Calu3 (cell line): ENCODE results near the gene SERPINF2. TPM values are rescaled to one million over a fixed set of nuclear protein-coding genes. Genes with fewer than 3 reads are reported as not detected.
"Not testable (repeated sequence)": the region's sequence is repeated elsewhere in the genome, so short reads cannot be mapped to it uniquely, and the experiment has no call there.

ENCODE experiments used
- BruUV-seq: library from RNA; stranded (reverse); fragments of 400-500 nt; replicated peaks from 2 replicates; lab custom pipeline; 2021; lab: Mats Ljungman, UMichigan
- CTCF ChIA-PET: fragments of 300-600 bp; sonication (Branson Sonifier 250); formaldehyde crosslinking; loops from one replicate; lab custom pipeline; 2022; ENCODE audit warnings: antibody characterized with exemption; lab: Charles Lee
- DNase-seq: peaks from one replicate; pipeline ENCODE4 v3.0.0; 2022
- H3K27ac Mint-ChIP-seq: one replicate; pipeline ENCODE4 v1.8.0; 2022; ENCODE audit warnings: mixed read lengths; ENCODE audit not compliant: unreplicated experiment
- H3K27me3 Mint-ChIP-seq: one replicate; pipeline ENCODE4 v1.8.0; 2022; ENCODE audit warnings: mixed read lengths; ENCODE audit not compliant: unreplicated experiment
- H3K36me3 Mint-ChIP-seq: one replicate; pipeline ENCODE4 v1.8.0; 2022; ENCODE audit warnings: mild to moderate bottlenecking, moderate library complexity, mixed read lengths; ENCODE audit not compliant: insufficient read depth, unreplicated experiment
- H3K4me1 Mint-ChIP-seq: one replicate; pipeline ENCODE4 v1.8.0; 2022; ENCODE audit warnings: mild to moderate bottlenecking, low read depth, mixed read lengths; ENCODE audit not compliant: unreplicated experiment
- H3K4me3 Mint-ChIP-seq: one replicate; pipeline ENCODE4 v1.8.0; 2022; ENCODE audit warnings: mild to moderate bottlenecking, low read depth, moderate library complexity, mixed read lengths; ENCODE audit not compliant: unreplicated experiment
- H3K9me3 Mint-ChIP-seq: one replicate; pipeline ENCODE4 v1.8.0; 2022; ENCODE audit warnings: low read depth, mixed read lengths; ENCODE audit not compliant: unreplicated experiment
- CTCF ChIP-seq: fragments of 200-600 bp; IDR thresholded peaks from one replicate; pipeline ENCODE4 v1.8.0; 2022; ENCODE audit warnings: antibody characterized with exemption; ENCODE audit not compliant: unreplicated experiment
- intact Hi-C: fragments of 100-400 bp; cut with micrococcal nuclease; formaldehyde crosslinking; loops from one replicate; pipeline ENCODE4 v1.10.0; 2022; ENCODE audit not compliant: unreplicated experiment
- total RNA-seq: library from RNA; stranded (reverse); gene quantifications from 2 replicates; pipeline ENCODE4 v1.2.3, GENCODE V29; 2022

The SERPINF2 gene
- total RNA-seq, 1 experiment from 2014 or later = 0.76 TPM

DNA sequence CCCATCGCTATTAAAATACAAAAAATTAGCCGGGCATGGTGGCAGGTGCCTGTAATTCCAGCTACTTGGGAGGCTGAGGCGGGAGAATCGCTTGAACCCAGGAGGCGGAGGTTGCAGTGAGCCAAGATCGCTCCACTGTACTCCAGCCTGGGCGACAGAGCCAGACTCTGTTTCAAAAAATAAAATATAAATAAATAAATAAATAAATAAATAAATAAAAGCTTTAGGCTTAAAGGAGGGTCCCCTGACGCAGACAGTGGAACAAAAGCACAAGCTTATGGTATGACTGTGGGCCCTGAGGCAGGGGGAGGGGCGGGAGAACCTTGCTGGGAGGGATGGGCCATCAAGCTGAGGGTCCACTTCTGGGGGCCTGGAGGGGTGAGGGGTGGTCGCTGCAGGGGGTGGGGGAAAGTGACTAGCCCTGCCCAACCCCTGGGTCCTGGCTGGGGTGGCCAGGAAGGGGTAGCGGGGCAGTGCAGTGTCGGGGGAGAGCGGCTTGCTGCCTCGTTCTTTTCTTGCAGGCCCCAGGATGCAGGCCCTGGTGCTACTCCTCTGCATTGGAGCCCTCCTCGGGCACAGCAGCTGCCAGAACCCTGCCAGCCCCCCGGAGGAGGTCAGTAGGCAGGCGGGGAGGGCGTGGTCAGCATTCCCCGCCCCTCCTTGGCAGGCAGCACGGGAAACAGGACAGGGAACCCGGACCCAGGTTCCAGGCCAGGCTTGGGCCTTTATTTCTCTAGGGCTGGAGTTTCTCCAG, 23.9 kb downstream of the SERPINF2 start:
- CTCF ChIA-PET = interaction anchor here (1.3 kb wide), 1 partner anchor 17 kb away, joined by 12 read pairs; no protein-coding TSS in a partner anchor
- no peaks in the 10 kb centered on the region for H3K4me1 Mint-ChIP-seq
- no peak for TF ChIP-seq CTCF
- H3K27ac Mint-ChIP-seq = no peak overlapping the region
- intact Hi-C loops = no loop called here
- no peak for DNase-seq
- peaks cover 8% of the 10 kb centered on the region for H3K36me3 Mint-ChIP-seq
- no peaks in the 10 kb centered on the region for H3K27me3 Mint-ChIP-seq
- BruUV-seq = no TSS peak
- H3K4me3 Mint-ChIP-seq = no peak overlapping the region
- H3K9me3 Mint-ChIP-seq = no peaks in the 10 kb centered on the region

- BruUV-seq = no TSS peak
- Mint-ChIP-seq H3K9me3 (no peaks in the 10 kb centered on the region), H3K4me3 (no peak overlapping the region), H3K27me3 (no peaks in the 10 kb centered on the region), H3K4me1 (no peaks in the 10 kb centered on the region), H3K36me3 (peaks cover 9% of the 10 kb centered on the region), H3K27ac (no peak overlapping the region)
- no peak for TF ChIP-seq CTCF
- CTCF ChIA-PET = no interaction called here
- intact Hi-C loops = no loop called here
- no peak for DNase-seq
Observed at GRCh38 chr17:1767358-1767757, 24.7 kb downstream of the SERPINF2 start.

- DNase-seq = no peak
- no peaks in the 10 kb centered on the region for H3K27me3 Mint-ChIP-seq
- TF ChIP-seq CTCF = no peak
- no peak overlapping the region for H3K27ac Mint-ChIP-seq
- no TSS peak for BruUV-seq
- intact Hi-C loops = no loop called here
- CTCF ChIA-PET = interaction anchor here (0.6 to 1.2 kb wide), 2 partner anchors 10 to 315 kb away, joined by 3 to 5 read pairs; no protein-coding TSS in a partner anchor
- no peaks in the 10 kb centered on the region for H3K9me3 Mint-ChIP-seq
- no peaks in the 10 kb centered on the region for H3K4me1 Mint-ChIP-seq
- no peak overlapping the region for H3K4me3 Mint-ChIP-seq
- peaks cover 15% of the 10 kb centered on the region for H3K36me3 Mint-ChIP-seq
Observed at GRCh38 chr17:1769822-1770477, 27.3 kb downstream of the SERPINF2 start.

GRCh38 chr17:1773000-1773695, 30.5 kb downstream of the SERPINF2 start:
- H3K27ac Mint-ChIP-seq, intact Hi-C loops, CTCF ChIA-PET, H3K4me3 Mint-ChIP-seq, BruUV-seq, H3K27me3 Mint-ChIP-seq, H3K9me3 Mint-ChIP-seq, DNase-seq, H3K4me1 Mint-ChIP-seq: not testable (repeated sequence)
- H3K36me3 Mint-ChIP-seq = peaks cover 15% of the 10 kb centered on the region
